Caco-2 (cell line): ENCODE measurements around the gene DGKI. TPM values are rescaled to one million over a fixed set of nuclear protein-coding genes. Genes with fewer than 3 reads are reported as not detected.

ENCODE experiments used
- BruUV-seq: library from RNA; stranded (reverse); fragments of 400-500 nt; replicated peaks from 2 replicates; lab custom pipeline; 2021; lab: Mats Ljungman, UMichigan
- CTCF ChIA-PET: fragments of 300-600 bp; sonication (Branson Sonifier 250); formaldehyde crosslinking; loops from one replicate; lab custom pipeline; 2022; ENCODE audit warnings: antibody characterized with exemption; lab: Charles Lee
- POLR2A ChIA-PET: fragments of 300-600 bp; sonication (Branson Sonifier 250); formaldehyde crosslinking; loops from one replicate; lab custom pipeline; 2022; ENCODE audit warnings: antibody characterized with exemption; lab: Charles Lee
- DNase-seq, 2 experiments: peaks; one replicate each; pipeline versions ENCODE4 v3.0.0 to v3.0.0-alpha.2; 2020 to 2022
- H3K27me3 ChIP-seq: replicated peaks from 2 replicates; pipeline ENCODE4 v1.6.0; 2011; ENCODE audit warnings: low read length; ENCODE audit not compliant: control insufficient read depth, insufficient read depth
- H3K36me3 ChIP-seq: 2 replicates; pipeline ENCODE4 v1.5.1; 2011; ENCODE audit warnings: low read length; ENCODE audit not compliant: control insufficient read depth, insufficient read depth
- H3K4me1 ChIP-seq: fragments of 250-450 bp; sonication (Bioruptor Pico); 2 replicates; pipeline ENCODE4 v1.5.1; 2020; ENCODE audit warnings: mild to moderate bottlenecking
- H3K4me3 ChIP-seq: 2 replicates; pipeline ENCODE4 v1.5.1; 2011; ENCODE audit warnings: low read depth, mild to moderate bottlenecking, control low read depth, low read length
- H3K9me3 ChIP-seq: fragments of 250-450 bp; sonication (Bioruptor Pico); 2 replicates; pipeline ENCODE4 v1.5.1; 2020; ENCODE audit warnings: mild to moderate bottlenecking, moderate library complexity
- H3K27ac Mint-ChIP-seq: one replicate; pipeline ENCODE4 v1.8.0; 2022; ENCODE audit warnings: mixed read lengths; ENCODE audit not compliant: unreplicated experiment
- H3K27me3 Mint-ChIP-seq: one replicate; pipeline ENCODE4 v1.8.0; 2022; ENCODE audit warnings: mixed read lengths; ENCODE audit not compliant: insufficient read depth, unreplicated experiment
- H3K36me3 Mint-ChIP-seq: one replicate; pipeline ENCODE4 v1.8.0; 2022; ENCODE audit warnings: mild to moderate bottlenecking, mixed read lengths; ENCODE audit not compliant: insufficient read depth, unreplicated experiment
- H3K4me1 Mint-ChIP-seq: one replicate; pipeline ENCODE4 v1.8.0; 2022; ENCODE audit warnings: low read depth, mixed read lengths; ENCODE audit not compliant: unreplicated experiment
- H3K4me3 Mint-ChIP-seq: one replicate; pipeline ENCODE4 v1.8.0; 2022; ENCODE audit warnings: mild to moderate bottlenecking, moderate library complexity, mixed read lengths; ENCODE audit not compliant: unreplicated experiment
- H3K9me3 Mint-ChIP-seq: one replicate; pipeline ENCODE4 v1.8.0; 2022; ENCODE audit warnings: mixed read lengths; ENCODE audit not compliant: unreplicated experiment
- intact Hi-C: fragments of 100-400 bp; cut with micrococcal nuclease; formaldehyde crosslinking; loops from one replicate; pipeline ENCODE4 v1.10.0; 2022; ENCODE audit not compliant: unreplicated experiment
- total RNA-seq: library from RNA; stranded (reverse); gene quantifications from 2 replicates; pipeline ENCODE4 v1.2.3, GENCODE V29; 2022
- TF ChIP-seq, protein P1 (sequence below), 2 experiments: fragments of 200-600 bp in 1 of 2; IDR thresholded peaks; 1 replicate in 1 of 2; 2 replicates in 1 of 2; pipeline versions ENCODE4 v1.5.1 to v1.8.0; 2011 to 2022; ENCODE audit warnings: antibody characterized with exemption in 1 of 2, control low read depth in 1 of 2, inconsistent platforms in 1 of 2, low read depth in 1 of 2, low read length in 1 of 2, mild to moderate bottlenecking in 1 of 2, moderate library complexity in 1 of 2; ENCODE audit not compliant: insufficient read depth in 1 of 2, severe bottlenecking in 1 of 2, unreplicated experiment in 1 of 2

Gene DGKI
- total RNA-seq, 1 experiment from 2014 or later: 0.84 TPM

DNA sequence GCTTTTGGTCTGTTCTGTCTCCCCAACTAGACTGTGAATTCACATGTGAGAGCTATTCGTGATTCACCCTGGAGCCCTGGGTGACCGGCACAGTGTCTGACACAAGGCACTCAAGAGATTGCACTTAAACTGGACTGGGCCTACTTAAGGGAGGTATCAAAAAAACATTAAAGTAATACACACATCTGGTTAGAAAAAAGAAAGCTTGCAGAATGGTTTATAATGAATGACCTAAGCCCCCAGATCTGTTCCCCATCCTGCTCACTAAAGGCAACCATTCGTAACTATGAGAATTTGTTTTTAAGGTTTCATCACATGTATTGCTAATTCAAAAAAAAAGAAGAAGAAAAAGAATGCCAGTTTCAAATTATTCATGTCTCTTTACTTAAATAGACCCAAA lies 74.5 kb downstream of the DGKI start:
- no peaks in the 10 kb centered on the region for H3K36me3 Mint-ChIP-seq
- Histone ChIP-seq H3K27me3 (no peaks in the 10 kb centered on the region), H3K4me1 (no peaks in the 10 kb centered on the region), H3K4me3 (no peak overlapping the region), H3K9me3 (no peaks in the 10 kb centered on the region), H3K36me3 (no peaks in the 10 kb centered on the region)
- H3K27me3 Mint-ChIP-seq: peaks cover 20% of the 10 kb centered on the region
- ChIA-PET CTCF (no interaction called here), POLR2A (no interaction called here)
- no peaks in the 10 kb centered on the region for H3K4me1 Mint-ChIP-seq
- TF ChIP-seq, protein P1, sequence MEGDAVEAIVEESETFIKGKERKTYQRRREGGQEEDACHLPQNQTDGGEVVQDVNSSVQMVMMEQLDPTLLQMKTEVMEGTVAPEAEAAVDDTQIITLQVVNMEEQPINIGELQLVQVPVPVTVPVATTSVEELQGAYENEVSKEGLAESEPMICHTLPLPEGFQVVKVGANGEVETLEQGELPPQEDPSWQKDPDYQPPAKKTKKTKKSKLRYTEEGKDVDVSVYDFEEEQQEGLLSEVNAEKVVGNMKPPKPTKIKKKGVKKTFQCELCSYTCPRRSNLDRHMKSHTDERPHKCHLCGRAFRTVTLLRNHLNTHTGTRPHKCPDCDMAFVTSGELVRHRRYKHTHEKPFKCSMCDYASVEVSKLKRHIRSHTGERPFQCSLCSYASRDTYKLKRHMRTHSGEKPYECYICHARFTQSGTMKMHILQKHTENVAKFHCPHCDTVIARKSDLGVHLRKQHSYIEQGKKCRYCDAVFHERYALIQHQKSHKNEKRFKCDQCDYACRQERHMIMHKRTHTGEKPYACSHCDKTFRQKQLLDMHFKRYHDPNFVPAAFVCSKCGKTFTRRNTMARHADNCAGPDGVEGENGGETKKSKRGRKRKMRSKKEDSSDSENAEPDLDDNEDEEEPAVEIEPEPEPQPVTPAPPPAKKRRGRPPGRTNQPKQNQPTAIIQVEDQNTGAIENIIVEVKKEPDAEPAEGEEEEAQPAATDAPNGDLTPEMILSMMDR (IDR thresholded peaks at IDR 0.05; ENCODE audit: insufficient read depth in 1 of 2, low read depth in 1 of 2, low read length in 1 of 2, severe bottlenecking in 1 of 2, unreplicated experiment in 1 of 2): no peak
- no peak overlapping the region for H3K4me3 Mint-ChIP-seq
- no TSS peak for BruUV-seq
- no peak for DNase-seq
- no peak overlapping the region for H3K27ac Mint-ChIP-seq
- H3K9me3 Mint-ChIP-seq: no peaks in the 10 kb centered on the region
- intact Hi-C loops: no loop called here

DNA sequence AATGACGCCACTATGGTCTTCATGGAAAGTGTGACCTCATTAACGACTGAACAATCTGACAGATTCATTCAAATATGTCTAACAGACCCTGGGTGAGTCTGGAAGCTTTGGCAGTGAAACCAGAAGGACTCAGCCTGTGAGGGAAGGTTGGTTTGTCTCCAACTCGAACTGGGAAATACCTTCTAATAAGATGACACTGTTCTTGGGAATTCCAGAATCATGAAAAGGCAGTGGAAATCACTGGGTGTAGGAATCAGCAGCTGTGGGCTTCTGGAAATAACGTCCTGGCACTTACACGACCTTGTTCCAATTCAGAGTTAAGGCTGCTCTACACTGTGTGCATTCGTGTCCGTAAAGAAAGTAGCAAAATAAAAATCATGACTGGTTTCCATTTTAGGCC lies 75.1 kb downstream of the DGKI start:
- no peak overlapping the region for H3K4me3 ChIP-seq
- H3K27ac Mint-ChIP-seq: no peak overlapping the region
- POLR2A ChIA-PET: no interaction called here
- no peaks in the 10 kb centered on the region for H3K4me1 ChIP-seq
- intact Hi-C loops: no loop called here
- BruUV-seq: no TSS peak
- no peaks in the 10 kb centered on the region for H3K36me3 Mint-ChIP-seq
- peaks cover 22% of the 10 kb centered on the region for H3K27me3 Mint-ChIP-seq
- no peaks in the 10 kb centered on the region for H3K36me3 ChIP-seq
- no peaks in the 10 kb centered on the region for H3K9me3 Mint-ChIP-seq
- TF ChIP-seq, protein P1 (IDR thresholded peaks at IDR 0.05; ENCODE audit: insufficient read depth in 1 of 2, low read depth in 1 of 2, low read length in 1 of 2, severe bottlenecking in 1 of 2, unreplicated experiment in 1 of 2): no peak
- DNase-seq: no peak
- no peaks in the 10 kb centered on the region for H3K9me3 ChIP-seq
- CTCF ChIA-PET: no interaction called here
- H3K27me3 ChIP-seq: no peaks in the 10 kb centered on the region
- no peaks in the 10 kb centered on the region for H3K4me1 Mint-ChIP-seq
- no peak overlapping the region for H3K4me3 Mint-ChIP-seq

GRCh38 chr7:137771273-137771672 lies 75.5 kb downstream of the DGKI start:
- no peaks in the 10 kb centered on the region for H3K36me3 ChIP-seq
- BruUV-seq: no TSS peak
- H3K9me3 Mint-ChIP-seq: no peaks in the 10 kb centered on the region
- no peak overlapping the region for H3K4me3 Mint-ChIP-seq
- no peaks in the 10 kb centered on the region for H3K4me1 ChIP-seq
- intact Hi-C loops: no loop called here
- no peak overlapping the region for H3K27ac Mint-ChIP-seq
- H3K9me3 ChIP-seq: no peaks in the 10 kb centered on the region
- no peak overlapping the region for H3K4me3 ChIP-seq
- H3K4me1 Mint-ChIP-seq: no peaks in the 10 kb centered on the region
- H3K27me3 Mint-ChIP-seq: peaks cover 18% of the 10 kb centered on the region
- DNase-seq: no peak
- ChIA-PET POLR2A (no interaction called here), CTCF (no interaction called here)
- TF ChIP-seq, protein P1 (IDR thresholded peaks at IDR 0.05; ENCODE audit: insufficient read depth in 1 of 2, low read depth in 1 of 2, low read length in 1 of 2, severe bottlenecking in 1 of 2, unreplicated experiment in 1 of 2): no peak
- peaks cover 1% of the 10 kb centered on the region for H3K27me3 ChIP-seq
- no peaks in the 10 kb centered on the region for H3K36me3 Mint-ChIP-seq
